Psoas muscle (tissue), 8 donors: ENCODE measurements around the gene PTPRD. TPM values are rescaled to one million over a fixed set of nuclear protein-coding genes. Genes with fewer than 3 reads are reported as not detected.
A peak's percentile ranks its signal among the peaks of the same experiment; 100 is the strongest.

ENCODE experiments used
- ATAC-seq, 4 donors: fragments of 200-7000 bp; cut with Tn5 transposase; one replicate each; pipeline ENCODE4 v1.9.1; 2020; ENCODE audit warnings: moderate library complexity in 3 of 4, mild to moderate bottlenecking in 2 of 4
- DNase-seq, 2 donors: peaks; one replicate each; pipeline ENCODE4 v3.0.0-alpha.2; 2020
- H3K27ac ChIP-seq: fragments of 200-600 bp; one replicate; pipeline ENCODE4 v1.8.0; 2022
- H3K27me3 ChIP-seq, 3 donors: fragments of 200-600 bp in 1 of 3; one replicate each; pipeline versions ENCODE4 v1.6.1 to v1.8.0; 2013 to 2022; ENCODE audit warnings: low read length in 2 of 3, mild to moderate bottlenecking in 2 of 3, moderate library complexity in 1 of 3; ENCODE audit not compliant: insufficient read depth in 3 of 3
- H3K36me3 ChIP-seq, 2 donors: fragments of 200-600 bp in 1 of 2; one replicate each; pipeline versions ENCODE4 v1.6.1 to v1.8.0; 2013 to 2022; ENCODE audit warnings: low read depth in 1 of 2, mild to moderate bottlenecking in 1 of 2, moderate library complexity in 1 of 2; ENCODE audit not compliant: insufficient read depth in 1 of 2
- H3K4me1 ChIP-seq: fragments of 200-600 bp; one replicate; pipeline ENCODE4 v1.8.0; 2022
- H3K4me3 ChIP-seq: fragments of 200-600 bp; one replicate; pipeline ENCODE4 v1.8.0; 2022; ENCODE audit warnings: mild to moderate bottlenecking
- H3K9me3 ChIP-seq: fragments of 200-600 bp; one replicate; pipeline ENCODE4 v1.8.0; 2022
- WGBS, 3 donors: extraction: QIAGEN DNeasy Blood & Tissue Kit; methylation state at CpG; one replicate each; pipeline versions ENCODE4 v1.1.6 to v1.1.7; 2013; 5-methylcytosine and 5-hydroxymethylcytosine counted together
- intact Hi-C, 2 donors: fragments of 100-400 bp; cut with DNase I; formaldehyde crosslinking; loops; one replicate each; pipeline versions ENCODE4 v1.11.0 to v1.14.2; 2022
- polyA plus RNA-seq, 3 donors: library from polyadenylated mRNA; stranded (reverse); fragments of 200-250 nt; gene quantifications; one replicate each; pipeline ENCODE4 v1.2.3, GENCODE V29; 2013
- total RNA-seq, 4 donors: library from RNA; stranded (reverse); fragmentation: NEBNext Ultra II Directional in 2 of 4; extraction: Animal tissue kit (Norgen Biotek cat#: 25700) in 2 of 4; gene quantifications; one replicate each; pipeline versions ENCODE4 v1.2.1 to v1.2.4, GENCODE V29; 2021 to 2023
- TF ChIP-seq, protein P1 (sequence below): fragments of 200-600 bp; IDR thresholded peaks from one replicate; pipeline ENCODE4 v1.8.0; 2022; ENCODE audit warnings: antibody characterized with exemption
- donor health status: healthy with polysubstance abuse.
- donor health status: DM: no; HTN: no; CAD: no; lungs with moderate emphysema.
- donor health status: Bipolar disorder and iron deficiency.
- donor health status: healthy.
- donor health status: DM: yes; HTN: yes; CAD: no.
- donor health status: DM: no; HTN: no; CAD: no.
- donor health status: DM: no; HTN: no; CAD: no.
- donor health status: DM: yes; HTN: yes; CAD: no.

PTPRD gene
- total and polyA plus RNA-seq, 7 donors = 0.44 to 3.1 (median 0.91) TPM

- no peaks in the 10 kb centered on the region for H3K36me3 ChIP-seq
- H3K27me3 ChIP-seq = no peaks in the 10 kb centered on the region
- TF ChIP-seq, protein P1, sequence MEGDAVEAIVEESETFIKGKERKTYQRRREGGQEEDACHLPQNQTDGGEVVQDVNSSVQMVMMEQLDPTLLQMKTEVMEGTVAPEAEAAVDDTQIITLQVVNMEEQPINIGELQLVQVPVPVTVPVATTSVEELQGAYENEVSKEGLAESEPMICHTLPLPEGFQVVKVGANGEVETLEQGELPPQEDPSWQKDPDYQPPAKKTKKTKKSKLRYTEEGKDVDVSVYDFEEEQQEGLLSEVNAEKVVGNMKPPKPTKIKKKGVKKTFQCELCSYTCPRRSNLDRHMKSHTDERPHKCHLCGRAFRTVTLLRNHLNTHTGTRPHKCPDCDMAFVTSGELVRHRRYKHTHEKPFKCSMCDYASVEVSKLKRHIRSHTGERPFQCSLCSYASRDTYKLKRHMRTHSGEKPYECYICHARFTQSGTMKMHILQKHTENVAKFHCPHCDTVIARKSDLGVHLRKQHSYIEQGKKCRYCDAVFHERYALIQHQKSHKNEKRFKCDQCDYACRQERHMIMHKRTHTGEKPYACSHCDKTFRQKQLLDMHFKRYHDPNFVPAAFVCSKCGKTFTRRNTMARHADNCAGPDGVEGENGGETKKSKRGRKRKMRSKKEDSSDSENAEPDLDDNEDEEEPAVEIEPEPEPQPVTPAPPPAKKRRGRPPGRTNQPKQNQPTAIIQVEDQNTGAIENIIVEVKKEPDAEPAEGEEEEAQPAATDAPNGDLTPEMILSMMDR = no peak
- no peaks in the 10 kb centered on the region for H3K4me1 ChIP-seq
- no peaks in the 10 kb centered on the region for H3K9me3 ChIP-seq
- intact Hi-C loops = no loop called here
- ATAC-seq (no peak), DNase-seq (no peak)
- no peak overlapping the region for H3K27ac ChIP-seq
- WGBS, 3 donors = 79 to 86% (median 86%) methylated on average over 4 of the region's 4 CpGs
- H3K4me3 ChIP-seq = no peak overlapping the region
Observed at GRCh38 chr9:8492679-8493078, 2120.1 kb downstream of the PTPRD start.

DNA sequence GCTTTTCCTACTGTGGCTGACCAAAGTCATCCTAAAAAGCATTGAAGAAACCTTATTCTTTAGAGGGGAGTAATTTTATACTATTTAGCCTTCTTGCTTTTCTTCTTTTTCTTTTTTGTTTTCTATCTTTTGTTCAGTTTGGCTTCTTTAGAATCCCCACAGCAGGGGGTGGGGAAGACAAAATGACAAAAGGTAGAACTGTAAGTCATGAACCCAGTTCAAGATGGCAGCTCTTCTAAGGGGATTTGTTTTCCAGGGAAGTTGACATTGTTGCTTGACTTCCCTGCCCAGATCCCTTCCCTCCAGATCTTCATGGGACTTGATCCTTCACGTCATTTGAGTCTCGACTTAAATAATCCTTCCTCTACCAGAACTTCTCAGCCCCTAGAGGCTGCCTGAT is 2120.8 kb downstream of the PTPRD start:
- DNase-seq = no peak

DNA sequence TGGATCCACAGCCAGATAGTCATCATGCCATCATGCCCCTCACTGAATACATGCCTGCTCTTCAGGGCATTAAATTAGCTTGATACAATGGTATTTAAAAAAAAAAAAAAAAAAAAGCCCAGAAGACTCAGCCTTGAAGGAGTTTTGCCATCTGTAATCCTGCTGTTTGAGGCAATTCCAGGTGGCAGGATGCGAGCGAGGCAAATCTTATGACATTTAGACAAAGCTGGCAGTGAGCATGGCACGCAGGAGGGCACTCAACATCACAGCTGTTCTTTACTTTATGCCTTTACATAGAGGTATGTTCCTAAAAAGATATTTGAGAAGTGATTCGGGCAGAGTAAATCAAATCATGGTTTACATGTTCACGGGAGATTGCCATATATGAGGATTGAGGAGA is 2121.2 kb downstream of the PTPRD start:
- no peaks in the 10 kb centered on the region for H3K27me3 ChIP-seq
- no peaks in the 10 kb centered on the region for H3K36me3 ChIP-seq
- no peak for DNase-seq
- H3K27ac ChIP-seq = no peak overlapping the region
- H3K4me1 ChIP-seq = no peaks in the 10 kb centered on the region
- no peaks in the 10 kb centered on the region for H3K9me3 ChIP-seq
- 43 to 66% (median 51%) methylated on average over 5 of the region's 5 CpGs for WGBS, 3 donors
- intact Hi-C loops = no loop called here
- H3K4me3 ChIP-seq = no peak overlapping the region
- ATAC-seq = no peak
- TF ChIP-seq, protein P1 = no peak

More for the DNA sequence above, 2120.8 kb downstream of the PTPRD start:
- no peak overlapping the region for H3K4me3 ChIP-seq
- ATAC-seq = no peak
- H3K27ac ChIP-seq = no peak overlapping the region
- no peaks in the 10 kb centered on the region for H3K27me3 ChIP-seq
- TF ChIP-seq, protein P1 = no peak
- intact Hi-C loops = no loop called here
- H3K36me3 ChIP-seq = no peaks in the 10 kb centered on the region
- no peaks in the 10 kb centered on the region for H3K4me1 ChIP-seq
- no peaks in the 10 kb centered on the region for H3K9me3 ChIP-seq
- 94 to 98% (median 96%) methylated on average over 2 of the region's 2 CpGs for WGBS, 3 donors

GRCh38 chr9:8489835-8490234 is 2123.0 kb downstream of the PTPRD start:
- H3K4me3 ChIP-seq = no peak overlapping the region
- intact Hi-C loops = no loop called here
- H3K9me3 ChIP-seq = no peaks in the 10 kb centered on the region
- no peaks in the 10 kb centered on the region for H3K36me3 ChIP-seq
- no peaks in the 10 kb centered on the region for H3K27me3 ChIP-seq
- H3K27ac ChIP-seq = no peak overlapping the region
- ATAC-seq (no peak), DNase-seq (no peak)
- no peaks in the 10 kb centered on the region for H3K4me1 ChIP-seq
- WGBS, 3 donors = 62 to 75% (median 71%) methylated on average over 1 of the region's 1 CpG
- TF ChIP-seq, protein P1 = no peak

DNA sequence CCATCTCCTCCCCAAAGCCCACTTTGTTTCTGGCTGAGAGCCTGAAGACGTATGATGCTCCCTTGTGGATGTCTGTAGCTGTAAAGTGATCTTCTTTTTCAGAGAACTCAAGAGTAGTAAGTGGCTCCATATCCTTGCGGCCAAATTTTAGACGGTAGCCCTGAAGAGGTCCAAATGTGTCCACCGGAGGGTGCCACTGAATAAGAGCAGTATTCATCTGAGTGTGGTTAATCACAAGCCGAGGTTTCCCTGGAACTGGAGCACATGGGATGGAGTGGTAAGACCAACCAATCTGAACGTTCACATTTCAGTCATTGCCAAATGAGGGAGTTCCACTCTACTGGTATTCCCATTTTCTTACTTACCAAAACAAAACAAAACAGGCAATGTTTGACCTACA is 2126.7 kb downstream of the PTPRD start:
- 65 to 69% (median 69%) methylated on average over 6 of the region's 6 CpGs for WGBS, 3 donors
- no peaks in the 10 kb centered on the region for H3K27me3 ChIP-seq
- H3K27ac ChIP-seq = no peak overlapping the region
- TF ChIP-seq, protein P1 = no peak
- H3K4me3 ChIP-seq = no peak overlapping the region
- H3K9me3 ChIP-seq = no peaks in the 10 kb centered on the region
- no peaks in the 10 kb centered on the region for H3K36me3 ChIP-seq
- ATAC-seq (peak in 2 of 4 donors; percentile 45 to 58), DNase-seq (peak in 1 of 2 donors; percentile 50)
- H3K4me1 ChIP-seq = no peaks in the 10 kb centered on the region
- intact Hi-C loops = no loop called here
